ENCODE measurements around the gene CELF4.
A peak's percentile ranks its signal among the peaks of the same experiment; 100 is the strongest.

The CELF4 gene

GRCh38 chr18:37546651-37547050, 18.9 kb downstream of the CELF4 start:
- DNase-seq, result no peak

- no peak for DNase-seq
Observed at GRCh38 chr18:37546272-37546537, 19.4 kb downstream of the CELF4 start.

- DNase-seq, result no peak
Observed at GRCh38 chr18:37545461-37546271, 19.9 kb downstream of the CELF4 start.

- no peak for DNase-seq
Observed at GRCh38 chr18:37544713-37545112, 20.9 kb downstream of the CELF4 start.

- DNase-seq, result no peak
Observed at GRCh38 chr18:37544217-37544616, 21.4 kb downstream of the CELF4 start.

GRCh38 chr18:37543321-37543720, 22.3 kb downstream of the CELF4 start:
- DNase-seq, result no peak

GRCh38 chr18:37541517-37541916, 24.1 kb downstream of the CELF4 start:
- DNase-seq, result no peak

GRCh38 chr18:37540424-37541138, 25.0 kb downstream of the CELF4 start:
- peak; percentile 86 for DNase-seq

- peak; percentile 72 for DNase-seq
Observed at GRCh38 chr18:37539236-37539635, 26.4 kb downstream of the CELF4 start.

- DNase-seq, result no peak
Observed at GRCh38 chr18:37538526-37539205, 26.9 kb downstream of the CELF4 start.

GRCh38 chr18:37537868-37538525, 27.6 kb downstream of the CELF4 start:
- DNase-seq, result peak; percentile 90

GRCh38 chr18:37536656-37537055, 28.9 kb downstream of the CELF4 start:
- DNase-seq, result no peak

GRCh38 chr18:37535968-37536367, 29.6 kb downstream of the CELF4 start:
- no peak for DNase-seq

GRCh38 chr18:37534627-37535026, 31.0 kb downstream of the CELF4 start:
- DNase-seq, result no peak

GRCh38 chr18:37533647-37534584, 31.7 kb downstream of the CELF4 start:
- DNase-seq, result no peak

- DNase-seq, result no peak
Observed at GRCh38 chr18:37532917-37533316, 32.7 kb downstream of the CELF4 start.

- no peak for DNase-seq
Observed at GRCh38 chr18:37529863-37530262, 35.7 kb downstream of the CELF4 start.

- DNase-seq, result no peak
Observed at GRCh38 chr18:37529296-37529695, 36.3 kb downstream of the CELF4 start.

- DNase-seq, result no peak
Observed at GRCh38 chr18:37527395-37527794, 38.2 kb downstream of the CELF4 start.

GRCh38 chr18:37525262-37525585, 40.4 kb downstream of the CELF4 start:
- DNase-seq, result no peak

- no peak for DNase-seq
Observed at GRCh38 chr18:37524498-37525261, 40.9 kb downstream of the CELF4 start.

- no peak for DNase-seq
Observed at GRCh38 chr18:37524139-37524497, 41.5 kb downstream of the CELF4 start.

All from islet precursor cell (in vitro differentiated cells).